GM13976 (cell line): ENCODE measurements around the gene ZNF222.

ENCODE experiments used
- DNase-seq: peaks from one replicate; pipeline ENCODE4 v3.0.0; 2012; ENCODE audit warnings: low spot score
- CTCF ChIP-seq: IDR thresholded peaks from 2 replicates; pipeline ENCODE4 v1.5.1; 2012; ENCODE audit warnings: borderline replicate concordance, mild to moderate bottlenecking; ENCODE audit not compliant: insufficient read depth; ENCODE audit errors: extremely low read depth, missing control alignments, control extremely low read depth
- in situ Hi-C: fragments of 300-500 bp; cut with MboI; formaldehyde crosslinking; loops from one replicate; pipeline ENCODE4 v1.12.0; 2022; ENCODE audit warnings: low sequenced_read_pairs, mixed read lengths, inconsistent platforms; ENCODE audit not compliant: unreplicated experiment

ZNF222 gene

GRCh38 chr19:44050740-44051649, 25.8 kb downstream of the ZNF222 start:
- no peak for DNase-seq
- no peak for TF ChIP-seq CTCF
- in situ Hi-C loops = no loop called here

- in situ Hi-C loops = no loop called here
- DNase-seq = peak; percentile 79
- no peak for TF ChIP-seq CTCF
Observed at GRCh38 chr19:44051650-44052402, 26.6 kb downstream of the ZNF222 start, which contains the start of gene ZNF223. TSS of gene ZNF223 (plus strand) at chr19:44052036. CDS start at chr19:44055177, 3,141 bp downstream.

- TF ChIP-seq CTCF = no peak
- in situ Hi-C loops = no loop called here
- DNase-seq = no peak
Observed at GRCh38 chr19:44055870-44056269, 30.7 kb downstream of the ZNF222 start.

- no peak for DNase-seq
- no peak for TF ChIP-seq CTCF
- in situ Hi-C loops = no loop called here
Observed at GRCh38 chr19:44059229-44059628, 34.0 kb downstream of the ZNF222 start.

- in situ Hi-C loops = no loop called here
- DNase-seq = no peak
- no peak for TF ChIP-seq CTCF
Observed at GRCh38 chr19:44061038-44061437, 35.9 kb downstream of the ZNF222 start.

GRCh38 chr19:44066305-44066704, 41.1 kb downstream of the ZNF222 start:
- in situ Hi-C loops = no loop called here
- no peak for TF ChIP-seq CTCF
- DNase-seq = no peak
